HepG2 (cell line): ENCODE measurements around the gene RETREG2. TPM values are rescaled to one million over a fixed set of nuclear protein-coding genes. Genes with fewer than 3 reads are reported as not detected.
A peak's percentile ranks its signal among the peaks of the same experiment; 100 is the strongest.

ENCODE experiments used
- HDAC2 ChIP-seq: sonication (generic); formaldehyde crosslinking; IDR thresholded peaks from 2 replicates; pipeline ENCODE4 v1.4.0; 2020; ENCODE audit warnings: missing genetic modification reagents
- HES4 ChIP-seq: sonication (generic); formaldehyde crosslinking; IDR thresholded peaks from 2 replicates; pipeline ENCODE4 v1.9.0; 2021; ENCODE audit warnings: mild to moderate bottlenecking, missing genetic modification reagents, borderline replicate concordance
- IRX3 ChIP-seq: sonication (generic); formaldehyde crosslinking; IDR thresholded peaks from 2 replicates; pipeline ENCODE4 v1.8.1; 2023; ENCODE audit warnings: mild to moderate bottlenecking, low read depth, missing genetic modification reagents, borderline replicate concordance
- JDP2 ChIP-seq: sonication (generic); formaldehyde crosslinking; IDR thresholded peaks from 2 replicates; pipeline ENCODE4 v1.8.1; 2022; ENCODE audit warnings: missing genetic modification reagents, borderline replicate concordance
- JUN ChIP-seq: sonication (generic); formaldehyde crosslinking; IDR thresholded peaks from 2 replicates; pipeline ENCODE4 v1.4.0; 2020; ENCODE audit warnings: mild to moderate bottlenecking, missing genetic modification reagents
- RAD21 ChIP-seq: fragments of 450-650 bp; formaldehyde crosslinking; IDR thresholded peaks from 2 replicates; pipeline ENCODE4 v1.5.0; 2020; ENCODE audit warnings: mild to moderate bottlenecking
- RBAK ChIP-seq: sonication (generic); formaldehyde crosslinking; IDR thresholded peaks from 2 replicates; pipeline ENCODE4 v1.5.1; 2020; ENCODE audit warnings: mild to moderate bottlenecking, missing genetic modification reagents
- XBP1 ChIP-seq: sonication (generic); formaldehyde crosslinking; IDR thresholded peaks from 2 replicates; pipeline ENCODE4 v1.5.0; 2020; ENCODE audit warnings: missing genetic modification reagents
- ZC3H13 ChIP-seq: sonication (generic); formaldehyde crosslinking; IDR thresholded peaks from 2 replicates; pipeline ENCODE4 v1.8.1; 2023; ENCODE audit warnings: mild to moderate bottlenecking, missing genetic modification reagents, moderate library complexity
- ZNF101 ChIP-seq: sonication (generic); formaldehyde crosslinking; IDR thresholded peaks from 2 replicates; pipeline ENCODE4 v1.4.0; 2020; ENCODE audit warnings: mild to moderate bottlenecking, low read depth, missing genetic modification reagents, borderline replicate concordance
- ZNF24 ChIP-seq: fragments of 450-650 bp; IDR thresholded peaks from 2 replicates; pipeline ENCODE4 v1.6.1; 2017; ENCODE audit warnings: antibody characterized with exemption, mild to moderate bottlenecking
- ZNF678 ChIP-seq: sonication (generic); formaldehyde crosslinking; IDR thresholded peaks from 2 replicates; pipeline ENCODE4 v1.4.0; 2020; ENCODE audit warnings: mild to moderate bottlenecking, missing genetic modification reagents
- ZSCAN22 ChIP-seq: sonication (generic); formaldehyde crosslinking; IDR thresholded peaks from 2 replicates; pipeline ENCODE4 v1.4.0; 2020; ENCODE audit warnings: mild to moderate bottlenecking, missing genetic modification reagents
- polyA plus RNA-seq, 8 experiments: library from polyadenylated mRNA; depleted of rRNA in 3 of 8; stranded (reverse) in 7 of 8; unstranded in 1 of 8; fragments of >200 nt; fragmentation: Illumina TruSeq in 4 of 8; extraction: Trizol in 4 of 8; gene quantifications; 2 replicates each; pipeline versions ENCODE4 v1.2.1 to v1.2.3, GENCODE V29; 2011 to 2016; ENCODE audit warnings: low read depth in 4 of 8, missing spikeins in 1 of 8, mixed read lengths in 1 of 8; ENCODE audit not compliant: insufficient read depth in 1 of 8
- total RNA-seq, 5 experiments: library from RNA; depleted of rRNA; stranded (reverse); fragments of >200 nt; fragmentation: Illumina TruSeq; extraction: Trizol; gene quantifications; 2 replicates each; pipeline ENCODE4 v1.2.3, GENCODE V29; 2016; ENCODE audit warnings: low read depth in 1 of 5
- TF ChIP-seq, protein P1 (sequence below): sonication (generic); formaldehyde crosslinking; IDR thresholded peaks from 2 replicates; pipeline ENCODE4 v1.4.0; 2020; ENCODE audit warnings: mild to moderate bottlenecking, missing genetic modification reagents, borderline replicate concordance
- TF ChIP-seq, protein P2 (sequence below): sonication (generic); formaldehyde crosslinking; IDR thresholded peaks from 2 replicates; pipeline ENCODE4 v1.8.1; 2022; ENCODE audit warnings: mild to moderate bottlenecking, missing genetic modification reagents
- TF ChIP-seq, protein P3 (sequence below): sonication (generic); formaldehyde crosslinking; IDR thresholded peaks from 2 replicates; pipeline ENCODE4 v1.5.1; 2020; ENCODE audit warnings: mild to moderate bottlenecking, missing genetic modification reagents, borderline replicate concordance
- TF ChIP-seq, protein P4 (sequence below): sonication (generic); formaldehyde crosslinking; IDR thresholded peaks from 2 replicates; pipeline ENCODE4 v1.8.1; 2022; ENCODE audit warnings: low read depth, mild to moderate bottlenecking, missing genetic modification reagents

The RETREG2 gene
- total and polyA plus RNA-seq, 2 of the 13 experiments (the other 11 are each of a cell fraction or from before 2014, with no cell fraction given): 86.0 to 134 TPM

DNA sequence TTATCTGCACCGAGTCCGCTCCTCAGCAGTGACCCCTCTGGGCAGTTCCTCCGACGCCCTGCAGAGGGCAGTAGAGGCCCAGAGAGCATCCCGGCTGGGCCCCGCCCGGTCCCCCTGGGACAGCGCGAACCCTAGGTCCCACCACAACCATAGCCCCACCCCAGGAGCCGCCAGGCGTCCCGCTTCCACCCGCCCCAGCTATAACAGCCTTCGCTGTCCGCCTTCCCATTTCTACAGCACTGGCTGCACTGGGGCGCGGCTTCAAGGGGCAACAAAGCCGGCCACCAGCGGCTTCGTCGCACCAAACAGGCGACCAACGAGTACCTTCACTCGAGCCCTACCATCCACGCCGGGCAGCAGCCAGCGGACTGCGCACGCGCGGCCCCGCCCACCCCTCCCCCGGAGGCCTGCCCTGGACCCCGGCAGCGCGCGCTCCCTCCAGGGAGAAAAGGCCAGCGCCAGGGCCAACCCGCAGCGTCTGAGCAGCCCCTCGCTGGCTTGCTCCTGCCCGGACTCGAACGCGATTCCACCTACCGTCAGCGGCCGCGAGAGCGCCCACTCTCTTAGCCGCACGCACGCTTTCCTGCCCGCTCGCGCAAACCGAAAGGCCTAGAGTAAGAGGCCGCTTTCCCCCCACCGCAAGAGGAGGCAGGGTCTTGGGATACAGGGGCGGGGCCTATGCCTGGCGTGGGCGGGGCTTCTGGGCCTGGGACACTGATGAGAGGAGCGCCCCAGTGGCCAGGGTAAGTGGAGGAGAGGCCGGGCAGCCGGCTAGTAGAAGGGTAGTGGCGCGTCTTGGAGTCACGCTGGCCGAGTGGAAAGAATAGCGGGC is 17.7 kb upstream of the RETREG2 start, which contains the start of gene NHEJ1 (continued):
- TF ChIP-seq, protein P1, sequence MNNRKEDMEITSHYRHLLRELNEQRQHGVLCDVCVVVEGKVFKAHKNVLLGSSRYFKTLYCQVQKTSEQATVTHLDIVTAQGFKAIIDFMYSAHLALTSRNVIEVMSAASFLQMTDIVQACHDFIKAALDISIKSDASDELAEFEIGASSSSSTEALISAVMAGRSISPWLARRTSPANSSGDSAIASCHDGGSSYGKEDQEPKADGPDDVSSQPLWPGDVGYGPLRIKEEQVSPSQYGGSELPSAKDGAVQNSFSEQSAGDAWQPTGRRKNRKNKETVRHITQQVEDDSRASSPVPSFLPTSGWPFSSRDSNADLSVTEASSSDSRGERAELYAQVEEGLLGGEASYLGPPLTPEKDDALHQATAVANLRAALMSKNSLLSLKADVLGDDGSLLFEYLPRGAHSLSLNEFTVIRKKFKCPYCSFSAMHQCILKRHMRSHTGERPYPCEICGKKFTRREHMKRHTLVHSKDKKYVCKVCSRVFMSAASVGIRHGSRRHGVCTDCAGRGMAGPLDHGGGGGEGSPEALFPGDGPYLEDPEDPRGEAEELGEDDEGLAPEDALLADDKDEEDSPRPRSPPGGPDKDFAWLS (CRISPR knock-in tag): no peak
- no peak for TF ChIP-seq JUN
- no peak for TF ChIP-seq ZNF24
- no peak for TF ChIP-seq ZNF101 (CRISPR knock-in tag)
- 0 out of 2 replicates have a peak, but pooled peaks have one; percentile 78 for TF ChIP-seq XBP1
- peak; percentile 93 for TF ChIP-seq HES4 (CRISPR knock-in tag)
- peak; percentile 97 for TF ChIP-seq RAD21 (CRISPR knock-in tag)
- peak; percentile 96 for TF ChIP-seq IRX3 (CRISPR knock-in tag)
- TF ChIP-seq, protein P2, sequence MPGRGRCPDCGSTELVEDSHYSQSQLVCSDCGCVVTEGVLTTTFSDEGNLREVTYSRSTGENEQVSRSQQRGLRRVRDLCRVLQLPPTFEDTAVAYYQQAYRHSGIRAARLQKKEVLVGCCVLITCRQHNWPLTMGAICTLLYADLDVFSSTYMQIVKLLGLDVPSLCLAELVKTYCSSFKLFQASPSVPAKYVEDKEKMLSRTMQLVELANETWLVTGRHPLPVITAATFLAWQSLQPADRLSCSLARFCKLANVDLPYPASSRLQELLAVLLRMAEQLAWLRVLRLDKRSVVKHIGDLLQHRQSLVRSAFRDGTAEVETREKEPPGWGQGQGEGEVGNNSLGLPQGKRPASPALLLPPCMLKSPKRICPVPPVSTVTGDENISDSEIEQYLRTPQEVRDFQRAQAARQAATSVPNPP (CRISPR knock-in tag): peak; percentile 82; the same call in 1 of the 2 replicates
- 0 out of 2 replicates have a peak, but pooled peaks have one; percentile 50 for TF ChIP-seq RBAK (CRISPR knock-in tag)
- peak; percentile 28; the same call in 1 of the 2 replicates for TF ChIP-seq ZNF678 (CRISPR knock-in tag)
- TF ChIP-seq ZSCAN22 (CRISPR knock-in tag): no peak
- TF ChIP-seq, protein P3, sequence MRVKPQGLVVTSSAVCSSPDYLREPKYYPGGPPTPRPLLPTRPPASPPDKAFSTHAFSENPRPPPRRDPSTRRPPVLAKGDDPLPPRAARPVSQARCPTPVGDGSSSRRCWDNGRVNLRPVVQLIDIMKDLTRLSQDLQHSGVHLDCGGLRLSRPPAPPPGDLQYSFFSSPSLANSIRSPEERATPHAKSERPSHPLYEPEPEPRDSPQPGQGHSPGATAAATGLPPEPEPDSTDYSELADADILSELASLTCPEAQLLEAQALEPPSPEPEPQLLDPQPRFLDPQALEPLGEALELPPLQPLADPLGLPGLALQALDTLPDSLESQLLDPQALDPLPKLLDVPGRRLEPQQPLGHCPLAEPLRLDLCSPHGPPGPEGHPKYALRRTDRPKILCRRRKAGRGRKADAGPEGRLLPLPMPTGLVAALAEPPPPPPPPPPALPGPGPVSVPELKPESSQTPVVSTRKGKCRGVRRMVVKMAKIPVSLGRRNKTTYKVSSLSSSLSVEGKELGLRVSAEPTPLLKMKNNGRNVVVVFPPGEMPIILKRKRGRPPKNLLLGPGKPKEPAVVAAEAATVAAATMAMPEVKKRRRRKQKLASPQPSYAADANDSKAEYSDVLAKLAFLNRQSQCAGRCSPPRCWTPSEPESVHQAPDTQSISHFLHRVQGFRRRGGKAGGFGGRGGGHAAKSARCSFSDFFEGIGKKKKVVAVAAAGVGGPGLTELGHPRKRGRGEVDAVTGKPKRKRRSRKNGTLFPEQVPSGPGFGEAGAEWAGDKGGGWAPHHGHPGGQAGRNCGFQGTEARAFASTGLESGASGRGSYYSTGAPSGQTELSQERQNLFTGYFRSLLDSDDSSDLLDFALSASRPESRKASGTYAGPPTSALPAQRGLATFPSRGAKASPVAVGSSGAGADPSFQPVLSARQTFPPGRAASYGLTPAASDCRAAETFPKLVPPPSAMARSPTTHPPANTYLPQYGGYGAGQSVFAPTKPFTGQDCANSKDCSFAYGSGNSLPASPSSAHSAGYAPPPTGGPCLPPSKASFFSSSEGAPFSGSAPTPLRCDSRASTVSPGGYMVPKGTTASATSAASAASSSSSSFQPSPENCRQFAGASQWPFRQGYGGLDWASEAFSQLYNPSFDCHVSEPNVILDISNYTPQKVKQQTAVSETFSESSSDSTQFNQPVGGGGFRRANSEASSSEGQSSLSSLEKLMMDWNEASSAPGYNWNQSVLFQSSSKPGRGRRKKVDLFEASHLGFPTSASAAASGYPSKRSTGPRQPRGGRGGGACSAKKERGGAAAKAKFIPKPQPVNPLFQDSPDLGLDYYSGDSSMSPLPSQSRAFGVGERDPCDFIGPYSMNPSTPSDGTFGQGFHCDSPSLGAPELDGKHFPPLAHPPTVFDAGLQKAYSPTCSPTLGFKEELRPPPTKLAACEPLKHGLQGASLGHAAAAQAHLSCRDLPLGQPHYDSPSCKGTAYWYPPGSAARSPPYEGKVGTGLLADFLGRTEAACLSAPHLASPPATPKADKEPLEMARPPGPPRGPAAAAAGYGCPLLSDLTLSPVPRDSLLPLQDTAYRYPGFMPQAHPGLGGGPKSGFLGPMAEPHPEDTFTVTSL (CRISPR knock-in tag): no peak
- peak; percentile 69 for TF ChIP-seq HDAC2
- no peak; the same call in 1 of the 2 replicates for TF ChIP-seq JDP2 (CRISPR knock-in tag)
- TF ChIP-seq, protein P4, sequence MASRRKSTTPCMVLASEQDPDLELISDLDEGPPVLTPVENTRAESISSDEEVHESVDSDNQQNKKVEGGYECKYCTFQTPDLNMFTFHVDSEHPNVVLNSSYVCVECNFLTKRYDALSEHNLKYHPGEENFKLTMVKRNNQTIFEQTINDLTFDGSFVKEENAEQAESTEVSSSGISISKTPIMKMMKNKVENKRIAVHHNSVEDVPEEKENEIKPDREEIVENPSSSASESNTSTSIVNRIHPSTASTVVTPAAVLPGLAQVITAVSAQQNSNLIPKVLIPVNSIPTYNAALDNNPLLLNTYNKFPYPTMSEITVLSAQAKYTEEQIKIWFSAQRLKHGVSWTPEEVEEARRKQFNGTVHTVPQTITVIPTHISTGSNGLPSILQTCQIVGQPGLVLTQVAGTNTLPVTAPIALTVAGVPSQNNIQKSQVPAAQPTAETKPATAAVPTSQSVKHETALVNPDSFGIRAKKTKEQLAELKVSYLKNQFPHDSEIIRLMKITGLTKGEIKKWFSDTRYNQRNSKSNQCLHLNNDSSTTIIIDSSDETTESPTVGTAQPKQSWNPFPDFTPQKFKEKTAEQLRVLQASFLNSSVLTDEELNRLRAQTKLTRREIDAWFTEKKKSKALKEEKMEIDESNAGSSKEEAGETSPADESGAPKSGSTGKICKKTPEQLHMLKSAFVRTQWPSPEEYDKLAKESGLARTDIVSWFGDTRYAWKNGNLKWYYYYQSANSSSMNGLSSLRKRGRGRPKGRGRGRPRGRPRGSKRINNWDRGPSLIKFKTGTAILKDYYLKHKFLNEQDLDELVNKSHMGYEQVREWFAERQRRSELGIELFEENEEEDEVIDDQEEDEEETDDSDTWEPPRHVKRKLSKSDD: 0 out of 2 replicates have a peak, but pooled peaks have one; percentile 61
- TF ChIP-seq ZC3H13 (CRISPR knock-in tag): no peak; the same call in 1 of the 2 replicates
